Measurements from ENCODE around the gene RAP1GAP2.

RAP1GAP2 gene

GRCh38 chr17:2805961-2806360, 9.7 kb downstream of the RAP1GAP2 start:
- ATAC-seq, result no peak
- TF ChIP-seq ZNF70 (CRISPR knock-in tag; IDR thresholded peaks at IDR 0.05) (no peak), ESRRG (CRISPR knock-in tag; IDR thresholded peaks at IDR 0.05) (no peak), ZNF8 (CRISPR knock-in tag; IDR thresholded peaks at IDR 0.05) (no peak), CREB5 (CRISPR knock-in tag; IDR thresholded peaks at IDR 0.05; ENCODE audit: low read depth) (no peak), ZFP3 (CRISPR knock-in tag; IDR thresholded peaks at IDR 0.05) (no peak), OSR1 (CRISPR knock-in tag; IDR thresholded peaks at IDR 0.05) (no peak), PPARA (CRISPR knock-in tag; IDR thresholded peaks at IDR 0.05; ENCODE audit: borderline replicate concordance) (no peak), ARNTL (CRISPR knock-in tag; IDR thresholded peaks at IDR 0.05; ENCODE audit: borderline replicate concordance, low read depth) (no peak), RARB (CRISPR knock-in tag; IDR thresholded peaks at IDR 0.05) (no peak), ZNF565 (CRISPR knock-in tag; conservative IDR thresholded peaks at IDR 0.05; ENCODE audit: low read depth) (no peak), BACH2 (CRISPR knock-in tag; IDR thresholded peaks at IDR 0.05; ENCODE audit: borderline replicate concordance) (no peak), ZFP30 (CRISPR knock-in tag; IDR thresholded peaks at IDR 0.05) (no peak), TCF4 (CRISPR knock-in tag; IDR thresholded peaks at IDR 0.05; ENCODE audit: borderline replicate concordance) (no peak), GLIS3 (CRISPR knock-in tag; IDR thresholded peaks at IDR 0.05) (no peak), CSRNP3 (CRISPR knock-in tag; IDR thresholded peaks at IDR 0.05) (no peak), TOX (CRISPR knock-in tag; IDR thresholded peaks at IDR 0.05; ENCODE audit: borderline replicate concordance) (no peak), SNAI2 (CRISPR knock-in tag; IDR thresholded peaks at IDR 0.05) (no peak), CSDC2 (CRISPR knock-in tag; IDR thresholded peaks at IDR 0.05) (no peak), ISL1 (CRISPR knock-in tag; IDR thresholded peaks at IDR 0.05) (no peak)
- TF ChIP-seq, protein P1, sequence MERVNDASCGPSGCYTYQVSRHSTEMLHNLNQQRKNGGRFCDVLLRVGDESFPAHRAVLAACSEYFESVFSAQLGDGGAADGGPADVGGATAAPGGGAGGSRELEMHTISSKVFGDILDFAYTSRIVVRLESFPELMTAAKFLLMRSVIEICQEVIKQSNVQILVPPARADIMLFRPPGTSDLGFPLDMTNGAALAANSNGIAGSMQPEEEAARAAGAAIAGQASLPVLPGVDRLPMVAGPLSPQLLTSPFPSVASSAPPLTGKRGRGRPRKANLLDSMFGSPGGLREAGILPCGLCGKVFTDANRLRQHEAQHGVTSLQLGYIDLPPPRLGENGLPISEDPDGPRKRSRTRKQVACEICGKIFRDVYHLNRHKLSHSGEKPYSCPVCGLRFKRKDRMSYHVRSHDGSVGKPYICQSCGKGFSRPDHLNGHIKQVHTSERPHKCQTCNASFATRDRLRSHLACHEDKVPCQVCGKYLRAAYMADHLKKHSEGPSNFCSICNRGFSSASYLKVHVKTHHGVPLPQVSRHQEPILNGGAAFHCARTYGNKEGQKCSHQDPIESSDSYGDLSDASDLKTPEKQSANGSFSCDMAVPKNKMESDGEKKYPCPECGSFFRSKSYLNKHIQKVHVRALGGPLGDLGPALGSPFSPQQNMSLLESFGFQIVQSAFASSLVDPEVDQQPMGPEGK (CRISPR knock-in tag; IDR thresholded peaks at IDR 0.05; ENCODE audit: borderline replicate concordance), result no peak

DNA sequence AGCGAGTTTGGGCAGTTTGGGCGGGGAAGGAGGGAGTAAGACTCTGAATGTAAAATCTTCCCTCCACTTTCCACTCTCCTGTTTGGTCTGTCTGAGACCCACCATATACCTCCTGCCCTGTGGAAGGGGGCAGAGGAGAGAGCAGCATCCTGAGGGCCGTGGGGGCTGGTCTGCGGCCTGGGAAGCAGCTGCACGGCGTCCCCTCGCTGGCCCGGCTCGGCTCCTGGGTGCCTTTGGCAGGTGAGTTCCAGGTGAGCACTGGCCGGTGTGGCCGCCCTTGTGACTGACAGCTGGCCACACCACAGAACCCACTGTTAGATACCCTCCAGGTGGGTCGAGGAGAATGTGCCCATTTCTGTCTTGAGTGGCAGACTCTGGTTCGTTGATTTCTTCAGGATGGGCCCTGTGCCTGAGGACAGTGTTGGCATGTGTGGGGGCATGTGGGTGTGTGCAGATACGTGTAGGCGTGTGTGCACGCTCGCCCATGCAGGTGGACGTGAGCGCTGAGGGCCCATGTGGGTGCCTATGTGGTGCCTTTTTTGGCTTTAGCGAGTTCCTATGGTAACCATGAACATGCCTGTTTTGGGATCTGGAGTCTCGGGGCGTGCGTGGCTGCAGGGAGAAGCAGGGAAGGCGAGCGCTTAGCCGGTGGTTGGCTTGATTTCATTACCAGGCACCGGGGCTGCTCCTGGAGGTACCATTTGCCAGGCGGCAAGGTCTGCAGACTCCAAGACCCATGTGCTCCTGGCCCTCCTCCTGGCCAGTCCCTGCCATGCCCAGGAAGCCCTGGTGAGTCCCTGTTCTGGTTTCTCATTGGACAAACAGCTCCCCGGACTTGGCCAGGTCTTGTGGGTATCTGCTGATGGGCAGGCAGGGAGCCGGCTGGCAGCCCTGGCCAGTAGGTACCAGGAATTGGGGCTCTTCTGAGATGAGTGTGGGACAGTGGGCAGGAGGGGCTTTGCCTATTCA, 12.4 kb downstream of the RAP1GAP2 start:
- ATAC-seq, result no peak

DNA sequence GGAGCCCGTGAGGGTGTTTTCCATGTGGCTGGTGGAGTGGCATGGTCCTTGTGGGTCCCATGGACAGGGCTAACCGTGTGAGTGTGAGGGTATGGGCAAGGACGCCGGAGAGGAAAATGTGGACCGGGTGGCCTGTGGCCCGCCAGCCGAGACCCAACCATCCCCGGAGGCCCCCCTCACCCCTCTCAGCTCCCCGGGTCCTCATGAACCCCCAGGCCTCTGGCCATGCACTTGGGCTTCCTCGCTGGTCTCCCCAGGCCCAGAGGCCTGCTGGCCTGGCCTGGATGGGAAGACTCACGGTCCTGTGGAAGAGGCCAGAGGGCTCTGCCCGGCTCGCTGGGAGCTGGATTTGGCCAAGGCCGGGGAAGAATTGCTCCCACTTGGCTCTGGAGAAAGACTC, 13.1 kb downstream of the RAP1GAP2 start:
- ATAC-seq, result no peak
- TF ChIP-seq ZNF70 (CRISPR knock-in tag; IDR thresholded peaks at IDR 0.05), result no peak
- no peak for TF ChIP-seq ARNTL (CRISPR knock-in tag; IDR thresholded peaks at IDR 0.05; ENCODE audit: borderline replicate concordance, low read depth)
- no peak for TF ChIP-seq TCF4 (CRISPR knock-in tag; IDR thresholded peaks at IDR 0.05; ENCODE audit: borderline replicate concordance)
- no peak for TF ChIP-seq GLIS3 (CRISPR knock-in tag; IDR thresholded peaks at IDR 0.05)
- no peak for TF ChIP-seq ISL1 (CRISPR knock-in tag; IDR thresholded peaks at IDR 0.05)
- TF ChIP-seq PPARA (CRISPR knock-in tag; IDR thresholded peaks at IDR 0.05; ENCODE audit: borderline replicate concordance), result no peak
- TF ChIP-seq POU6F1 (CRISPR knock-in tag; IDR thresholded peaks at IDR 0.05; ENCODE audit: borderline replicate concordance, low read depth), result no peak
- no peak for TF ChIP-seq ZFP3 (CRISPR knock-in tag; IDR thresholded peaks at IDR 0.05)
- no peak for TF ChIP-seq ZC3H10 (CRISPR knock-in tag; IDR thresholded peaks at IDR 0.05)
- no peak for TF ChIP-seq SNAI2 (CRISPR knock-in tag; IDR thresholded peaks at IDR 0.05)
- no peak for TF ChIP-seq ESRRG (CRISPR knock-in tag; IDR thresholded peaks at IDR 0.05)
- TF ChIP-seq ZFP30 (CRISPR knock-in tag; IDR thresholded peaks at IDR 0.05), result no peak
- TF ChIP-seq CREB5 (CRISPR knock-in tag; IDR thresholded peaks at IDR 0.05; ENCODE audit: low read depth), result no peak
- no peak for TF ChIP-seq OSR1 (CRISPR knock-in tag; IDR thresholded peaks at IDR 0.05)
- TF ChIP-seq CSDC2 (CRISPR knock-in tag; IDR thresholded peaks at IDR 0.05), result no peak
- TF ChIP-seq CSRNP3 (CRISPR knock-in tag; IDR thresholded peaks at IDR 0.05), result no peak
- TF ChIP-seq TOX (CRISPR knock-in tag; IDR thresholded peaks at IDR 0.05; ENCODE audit: borderline replicate concordance), result no peak
- TF ChIP-seq ZNF8 (CRISPR knock-in tag; IDR thresholded peaks at IDR 0.05), result no peak

More for the DNA sequence above, 12.4 kb downstream of the RAP1GAP2 start:
- TF ChIP-seq ISL1 (CRISPR knock-in tag; IDR thresholded peaks at IDR 0.05), result no peak
- TF ChIP-seq OSR1 (CRISPR knock-in tag; IDR thresholded peaks at IDR 0.05), result no peak
- no peak for TF ChIP-seq CSRNP3 (CRISPR knock-in tag; IDR thresholded peaks at IDR 0.05)
- no peak for TF ChIP-seq RARB (CRISPR knock-in tag; IDR thresholded peaks at IDR 0.05)
